ENCODE measurements around the gene FAM114A1.

DNA sequence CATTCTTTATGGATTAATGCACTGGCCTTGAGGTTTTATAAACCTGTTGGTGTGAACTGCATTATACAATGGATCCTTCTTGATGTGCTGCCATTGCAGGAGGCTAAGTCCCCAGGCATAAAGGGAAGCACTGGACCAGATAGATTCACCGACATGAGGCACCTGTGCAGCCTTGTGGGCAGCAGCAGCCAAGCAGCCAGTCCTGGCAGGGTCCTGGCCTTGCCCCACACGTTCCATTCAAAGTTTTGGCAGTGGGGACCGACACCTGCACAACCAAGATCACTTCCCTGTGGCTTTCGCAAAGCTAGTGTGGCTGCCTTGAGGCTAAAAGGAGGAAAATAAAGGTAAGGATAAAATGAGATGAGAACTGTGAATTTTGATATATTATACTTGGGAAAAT is 111.5 kb downstream of the FAM114A1 start:
- TF ChIP-seq SMC3 (IDR thresholded peaks at IDR 0.05; ENCODE audit: low read depth, low read length): no peak
- TF ChIP-seq RAD21 (IDR thresholded peaks at IDR 0.05; ENCODE audit: low read length): no peak
- TF ChIP-seq CTCF (conservative IDR thresholded peaks at IDR 0.05; ENCODE audit: low read depth, low read length): no peak
- no peak for TF ChIP-seq MXI1 (IDR thresholded peaks at IDR 0.05; ENCODE audit: borderline replicate concordance, low read depth, low read length)
- TF ChIP-seq RFX5 (IDR thresholded peaks at IDR 0.05; ENCODE audit: low read depth, low read length): no peak
- no peak for TF ChIP-seq BHLHE40 (IDR thresholded peaks at IDR 0.05; ENCODE audit: low read depth, low read length)
- no peak for TF ChIP-seq POLR2A (IDR thresholded peaks at IDR 0.05; ENCODE audit: low read depth, low read length)
- no peak for TF ChIP-seq RCOR1 (IDR thresholded peaks at IDR 0.05; ENCODE audit: insufficient replicate concordance, low read length)
